Adrenal gland (tissue), 5 donors: ENCODE results near the gene MT1A.

Source experiments
- CTCF ChIP-seq, 6 experiments: fragments of 450-650 bp in 4 of 6; fragments of 200-600 bp in 2 of 6; sonication (generic) in 1 of 6; IDR thresholded peaks; 1 replicate in 5 of 6; 2 replicates in 1 of 6; pipeline versions ENCODE4 v1.5.1 to v1.8.0; 2016 to 2021; ENCODE audit warnings: antibody characterized with exemption in 6 of 6, mild to moderate bottlenecking in 2 of 6, moderate library complexity in 1 of 6
- POLR2A ChIP-seq, 2 donors: fragments of 450-650 bp; IDR thresholded peaks; one replicate each; pipeline ENCODE4 v1.6.1; 2017; ENCODE audit warnings: antibody characterized with exemption in 2 of 2, mild to moderate bottlenecking in 2 of 2, moderate library complexity in 1 of 2
- donor health status: DM: no; HTN: no; CAD: no.

GRCh38 chr16:56664506-56664905, 26.0 kb downstream of the MT1A start:
- no peak for TF ChIP-seq CTCF (IDR thresholded peaks at IDR 0.05)
- no peak for TF ChIP-seq POLR2A (IDR thresholded peaks at IDR 0.05)
